HG03097 (cell line): Measurements from ENCODE around the gene EOGT.

Experiments used
- ATAC-seq: cut with Tn5 transposase; IDR thresholded peaks from one replicate; pipeline ENCODE4 v1.9.1; 2021; ENCODE audit not compliant: unreplicated experiment, low FRiP score

EOGT gene

GRCh38 chr3:69013253-69014021 is at the start of gene EOGT:
Gene EOGT, minus strand, starts transcription at chr3:69013684. Its CDS starts 3,838 bp downstream, at chr3:69009846.
- ATAC-seq: peak; percentile 81

GRCh38 chr3:69059688-69060087 is 46.2 kb upstream of the EOGT start:
- no peak for ATAC-seq

GRCh38 chr3:69058947-69059224 is 45.4 kb upstream of the EOGT start:
- no peak for ATAC-seq

GRCh38 chr3:69058180-69058946 is 44.9 kb upstream of the EOGT start:
- peak; percentile 92 for ATAC-seq

- ATAC-seq: no peak
Measured at GRCh38 chr3:69052472-69052898, 39.0 kb upstream of the EOGT start.

GRCh38 chr3:69051756-69052471 is 38.4 kb upstream of the EOGT start, which contains the start of gene TMF1:
Gene TMF1, minus strand, starts transcription at chr3:69052333. Its CDS starts 247 bp downstream, at chr3:69052086.
- ATAC-seq: peak; percentile 94

- no peak for ATAC-seq
Measured at GRCh38 chr3:69048990-69049389, 35.5 kb upstream of the EOGT start.

GRCh38 chr3:69044608-69045007 is 31.1 kb upstream of the EOGT start:
- no peak for ATAC-seq

- no peak for ATAC-seq
Measured at GRCh38 chr3:69033470-69033869, 20.0 kb upstream of the EOGT start.

- ATAC-seq: no peak
Measured at GRCh38 chr3:69032737-69033136, 19.3 kb upstream of the EOGT start.

GRCh38 chr3:69032142-69032541 is 18.7 kb upstream of the EOGT start:
- ATAC-seq: no peak

- ATAC-seq: no peak
Measured at GRCh38 chr3:69031635-69032034, 18.2 kb upstream of the EOGT start.

GRCh38 chr3:69020857-69021256 is 7.4 kb upstream of the EOGT start:
- ATAC-seq: no peak

GRCh38 chr3:69020424-69020823 is 6.9 kb upstream of the EOGT start:
- ATAC-seq: no peak

- ATAC-seq: no peak
Measured at GRCh38 chr3:69016901-69017300, 3.4 kb upstream of the EOGT start.

- ATAC-seq: no peak
Measured at GRCh38 chr3:69016102-69016501, 2.6 kb upstream of the EOGT start.

- no peak for ATAC-seq
Measured at GRCh38 chr3:69014022-69014580, 617 bp upstream of the EOGT start.

- peak; percentile 36 for ATAC-seq
Measured at GRCh38 chr3:69012800-69013252, 658 bp downstream of the EOGT start.

GRCh38 chr3:69012100-69012799 is 1.2 kb downstream of the EOGT start:
- no peak for ATAC-seq

GRCh38 chr3:69011096-69011730 is 2.3 kb downstream of the EOGT start:
- no peak for ATAC-seq
